Ishikawa (cell line): ENCODE results near the gene QRSL1.

ENCODE experiments used
- CEBPB ChIP-seq: IDR thresholded peaks from 2 replicates; pipeline ENCODE4 v1.6.1; 2012
- EGR1 ChIP-seq: IDR thresholded peaks from 2 replicates; pipeline ENCODE4 v1.6.1; 2012
- EP300 ChIP-seq: IDR thresholded peaks from 2 replicates; pipeline ENCODE4 v1.6.1; 2012; ENCODE audit warnings: borderline replicate concordance
- NFIC ChIP-seq: IDR thresholded peaks from 2 replicates; pipeline ENCODE4 v1.6.1; 2012
- RAD21 ChIP-seq: IDR thresholded peaks from 2 replicates; pipeline ENCODE4 v1.6.1; 2012; ENCODE audit warnings: low read depth
- TAF1 ChIP-seq: IDR thresholded peaks from 2 replicates; pipeline ENCODE4 v1.6.1; 2012; ENCODE audit warnings: low read depth, mild to moderate bottlenecking
- TCF12 ChIP-seq: IDR thresholded peaks from 2 replicates; pipeline ENCODE4 v1.6.1; 2012; ENCODE audit warnings: low read depth
- YY1 ChIP-seq: IDR thresholded peaks from 2 replicates; pipeline ENCODE4 v1.6.1; 2012; ENCODE audit warnings: low read depth
- ZBTB7A ChIP-seq: IDR thresholded peaks from 2 replicates; pipeline ENCODE4 v1.6.1; 2012; ENCODE audit warnings: low read depth
- TF ChIP-seq, protein P1 (sequence below): IDR thresholded peaks from 2 replicates; pipeline ENCODE4 v1.6.1; 2012
- TF ChIP-seq, protein P2 (sequence below): IDR thresholded peaks from 2 replicates; pipeline ENCODE4 v1.6.1; 2012; ENCODE audit warnings: low read depth, mild to moderate bottlenecking
- TF ChIP-seq, protein P3 (sequence below): IDR thresholded peaks from 2 replicates; pipeline ENCODE4 v1.6.1; 2012

DNA sequence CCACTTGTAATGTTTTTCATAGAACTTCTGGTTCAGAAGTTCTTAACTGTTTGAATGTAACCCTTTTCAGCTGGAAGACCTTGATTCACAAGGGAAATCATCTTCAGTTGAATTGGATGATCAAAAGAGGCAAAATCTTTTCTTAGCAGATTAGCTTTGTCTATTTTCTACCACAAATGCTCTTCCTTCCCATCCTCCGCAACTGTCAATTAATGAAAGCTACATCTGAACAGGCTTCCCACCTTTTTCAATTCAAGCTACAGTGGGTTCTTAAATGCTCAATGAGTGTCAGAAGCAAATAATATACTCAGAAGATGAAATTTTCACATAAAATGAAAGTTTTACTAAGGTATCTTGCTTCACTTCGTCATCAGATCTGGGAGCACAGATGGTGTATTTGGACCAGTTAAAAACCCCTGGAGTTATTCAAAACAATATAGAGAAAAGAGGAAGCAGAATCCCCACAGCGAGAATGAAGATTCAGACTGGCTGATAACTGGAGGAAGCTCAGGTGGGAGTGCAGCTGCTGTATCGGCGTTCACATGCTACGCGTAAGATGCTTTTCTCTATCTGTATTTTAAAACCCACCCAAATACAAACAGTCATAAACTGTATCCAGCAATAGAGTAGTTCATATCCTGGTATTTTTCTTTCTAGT is 19.4 kb downstream of the QRSL1 start:
- TF ChIP-seq RAD21 (no peak), ZBTB7A (no peak), TCF12 (no peak), YY1 (no peak), EGR1 (no peak), CEBPB (no peak), TAF1 (no peak), NFIC (no peak), EP300 (no peak)
- TF ChIP-seq, protein P1, sequence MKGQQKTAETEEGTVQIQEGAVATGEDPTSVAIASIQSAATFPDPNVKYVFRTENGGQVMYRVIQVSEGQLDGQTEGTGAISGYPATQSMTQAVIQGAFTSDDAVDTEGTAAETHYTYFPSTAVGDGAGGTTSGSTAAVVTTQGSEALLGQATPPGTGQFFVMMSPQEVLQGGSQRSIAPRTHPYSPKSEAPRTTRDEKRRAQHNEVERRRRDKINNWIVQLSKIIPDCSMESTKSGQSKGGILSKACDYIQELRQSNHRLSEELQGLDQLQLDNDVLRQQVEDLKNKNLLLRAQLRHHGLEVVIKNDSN = no peak
- TF ChIP-seq, protein P2, sequence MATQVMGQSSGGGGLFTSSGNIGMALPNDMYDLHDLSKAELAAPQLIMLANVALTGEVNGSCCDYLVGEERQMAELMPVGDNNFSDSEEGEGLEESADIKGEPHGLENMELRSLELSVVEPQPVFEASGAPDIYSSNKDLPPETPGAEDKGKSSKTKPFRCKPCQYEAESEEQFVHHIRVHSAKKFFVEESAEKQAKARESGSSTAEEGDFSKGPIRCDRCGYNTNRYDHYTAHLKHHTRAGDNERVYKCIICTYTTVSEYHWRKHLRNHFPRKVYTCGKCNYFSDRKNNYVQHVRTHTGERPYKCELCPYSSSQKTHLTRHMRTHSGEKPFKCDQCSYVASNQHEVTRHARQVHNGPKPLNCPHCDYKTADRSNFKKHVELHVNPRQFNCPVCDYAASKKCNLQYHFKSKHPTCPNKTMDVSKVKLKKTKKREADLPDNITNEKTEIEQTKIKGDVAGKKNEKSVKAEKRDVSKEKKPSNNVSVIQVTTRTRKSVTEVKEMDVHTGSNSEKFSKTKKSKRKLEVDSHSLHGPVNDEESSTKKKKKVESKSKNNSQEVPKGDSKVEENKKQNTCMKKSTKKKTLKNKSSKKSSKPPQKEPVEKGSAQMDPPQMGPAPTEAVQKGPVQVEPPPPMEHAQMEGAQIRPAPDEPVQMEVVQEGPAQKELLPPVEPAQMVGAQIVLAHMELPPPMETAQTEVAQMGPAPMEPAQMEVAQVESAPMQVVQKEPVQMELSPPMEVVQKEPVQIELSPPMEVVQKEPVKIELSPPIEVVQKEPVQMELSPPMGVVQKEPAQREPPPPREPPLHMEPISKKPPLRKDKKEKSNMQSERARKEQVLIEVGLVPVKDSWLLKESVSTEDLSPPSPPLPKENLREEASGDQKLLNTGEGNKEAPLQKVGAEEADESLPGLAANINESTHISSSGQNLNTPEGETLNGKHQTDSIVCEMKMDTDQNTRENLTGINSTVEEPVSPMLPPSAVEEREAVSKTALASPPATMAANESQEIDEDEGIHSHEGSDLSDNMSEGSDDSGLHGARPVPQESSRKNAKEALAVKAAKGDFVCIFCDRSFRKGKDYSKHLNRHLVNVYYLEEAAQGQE = no peak
- TF ChIP-seq, protein P3, sequence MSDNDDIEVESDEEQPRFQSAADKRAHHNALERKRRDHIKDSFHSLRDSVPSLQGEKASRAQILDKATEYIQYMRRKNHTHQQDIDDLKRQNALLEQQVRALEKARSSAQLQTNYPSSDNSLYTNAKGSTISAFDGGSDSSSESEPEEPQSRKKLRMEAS = no peak
